A549 treated with Mapracorat at 1 μM for 4 hours (cell line): ENCODE results near the gene ACOX3. TPM values are rescaled to one million over a fixed set of nuclear protein-coding genes. Genes with fewer than 3 reads are reported as not detected.

Experiments used
- total RNA-seq: library from RNA; stranded (reverse); fragments of 200-300 nt; extraction: Qiagen RNA extraction; gene quantifications from 5 replicates; pipeline ENCODE4 v1.2.3, GENCODE V29; 2022

The ACOX3 gene
- total RNA-seq = 6.6 to 10.8 TPM (median 9.7 TPM) in 5 replicates

DNA sequence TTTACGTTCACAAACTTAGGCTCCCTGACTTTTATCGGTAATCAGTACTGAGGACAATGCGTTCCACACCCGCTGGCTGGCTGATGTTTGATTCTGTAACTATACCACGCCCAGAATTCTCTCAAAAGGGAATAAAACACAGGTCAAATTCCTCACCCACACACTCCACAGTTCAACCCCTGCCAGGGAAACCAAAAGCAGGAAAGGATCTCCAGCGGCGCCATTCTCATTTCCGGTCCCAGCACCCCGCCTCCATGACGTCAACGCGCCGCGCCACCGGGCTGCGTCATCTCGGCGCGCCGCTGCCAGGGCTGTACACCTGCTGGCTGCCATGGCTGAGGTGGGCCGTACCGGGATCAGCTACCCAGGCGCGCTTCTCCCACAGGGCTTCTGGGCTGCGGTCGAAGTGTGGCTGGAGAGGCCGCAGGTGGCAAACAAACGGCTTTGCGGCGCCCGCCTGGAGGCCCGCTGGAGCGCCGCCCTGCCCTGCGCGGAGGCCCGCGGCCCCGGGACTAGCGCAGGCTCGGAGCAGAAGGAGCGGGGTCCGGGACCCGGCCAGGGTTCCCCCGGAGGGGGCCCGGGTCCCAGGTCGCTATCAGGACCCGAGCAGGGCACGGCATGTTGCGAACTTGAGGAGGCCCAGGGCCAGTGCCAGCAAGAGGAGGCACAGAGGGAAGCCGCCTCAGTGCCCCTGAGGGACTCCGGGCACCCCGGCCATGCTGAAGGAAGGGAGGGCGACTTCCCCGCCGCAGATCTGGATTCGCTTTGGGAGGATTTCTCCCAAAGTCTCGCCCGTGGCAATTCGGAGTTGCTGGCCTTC, at the start of gene ACOX3, which contains the start of gene TRMT44:
TSS of gene ACOX3 (minus strand) at position 232 of the 820 bp plus-strand sequence. CDS start 24,202 bp downstream, outside the sequence.
TSS of gene TRMT44 (plus strand) at position 286 of the 820 bp plus-strand sequence. CDS start at position 332, 46 bp downstream.

Other genes with a start within 250 kb of the ACOX3 start
- 14.3 to 27.7 TPM (median 22.6 TPM) in 5 replicates for gene SH3TC1, start 241.4 kb downstream of the ACOX3 start, total RNA-seq
- 15.1 to 21.2 TPM (median 20.1 TPM) in 5 replicates for gene HTRA3, start 171.0 kb downstream of the ACOX3 start, total RNA-seq
- 5.7 to 7.7 TPM (median 5.9 TPM) in 5 replicates for gene TRMT44, start 54 bp upstream of the ACOX3 start, total RNA-seq
- 0.07 TPM in 1 of 5 replicates, not detected in the others for gene GPR78, start 139.7 kb upstream of the ACOX3 start, total RNA-seq
- 0.17 to 0.41 TPM (median 0.37 TPM) in 5 replicates for gene CPZ, start 152.0 kb upstream of the ACOX3 start, total RNA-seq